HG03039 (cell line): Measurements from ENCODE around the gene CPPED1.

Source experiments
- ATAC-seq: cut with Tn5 transposase; IDR thresholded peaks from one replicate; pipeline ENCODE4 v1.9.1; 2021; ENCODE audit warnings: mild to moderate bottlenecking, moderate library complexity; ENCODE audit not compliant: unreplicated experiment

The CPPED1 gene

DNA sequence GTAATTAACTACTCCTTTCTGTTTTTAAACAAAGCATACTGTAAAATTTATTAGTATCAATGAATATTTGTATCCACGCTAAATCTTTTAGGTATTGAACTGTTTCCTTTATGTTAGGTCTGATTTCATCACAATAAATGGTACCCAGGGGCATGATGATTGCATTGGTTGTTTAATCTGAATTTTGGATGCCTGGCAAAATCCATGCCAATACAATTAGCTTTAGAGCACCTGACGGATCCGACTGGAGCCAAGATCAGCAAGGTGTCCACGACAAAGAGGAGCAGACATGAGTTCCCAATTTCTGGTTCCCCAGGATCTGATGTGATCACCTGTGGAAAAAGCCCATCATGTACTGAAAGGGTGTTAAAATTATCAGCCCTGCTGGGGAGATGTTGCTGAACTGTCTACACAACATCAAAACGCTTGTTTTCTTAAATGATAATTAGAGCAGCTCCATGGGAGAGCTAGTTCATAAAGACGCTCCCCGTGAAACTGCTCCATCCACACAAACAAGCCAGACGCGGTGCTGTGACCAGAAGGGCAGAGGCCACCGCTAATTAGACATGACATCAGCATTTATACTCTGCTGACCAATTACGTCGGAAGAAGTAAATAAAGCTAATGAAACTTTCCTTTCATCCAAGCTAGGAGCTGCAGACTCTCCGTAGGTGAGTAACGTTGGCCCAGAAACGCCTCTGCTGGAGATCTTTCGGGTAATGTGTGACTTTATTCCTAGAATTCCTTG lies 151.7 kb downstream of the CPPED1 start:
- no peak for ATAC-seq

DNA sequence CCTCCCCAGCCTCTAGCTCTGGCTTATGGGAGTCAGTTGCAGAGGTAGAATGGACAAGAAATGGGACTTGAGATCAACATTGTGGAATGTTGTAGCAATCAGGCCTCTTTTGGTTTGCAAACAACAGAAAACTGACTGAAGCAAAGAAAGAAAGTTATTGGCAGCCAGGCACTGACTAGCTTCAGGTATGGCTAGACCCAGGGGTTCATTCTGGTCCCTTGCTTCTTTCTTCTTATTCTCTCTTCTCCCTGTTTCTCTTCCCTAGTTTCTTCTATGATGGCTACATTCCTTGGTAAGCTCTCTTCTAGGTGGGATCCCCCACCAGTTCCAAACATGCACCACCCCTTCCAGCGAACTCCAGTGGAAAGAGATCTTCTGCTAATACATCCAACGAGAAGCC lies 154.3 kb downstream of the CPPED1 start:
- ATAC-seq = no peak

DNA sequence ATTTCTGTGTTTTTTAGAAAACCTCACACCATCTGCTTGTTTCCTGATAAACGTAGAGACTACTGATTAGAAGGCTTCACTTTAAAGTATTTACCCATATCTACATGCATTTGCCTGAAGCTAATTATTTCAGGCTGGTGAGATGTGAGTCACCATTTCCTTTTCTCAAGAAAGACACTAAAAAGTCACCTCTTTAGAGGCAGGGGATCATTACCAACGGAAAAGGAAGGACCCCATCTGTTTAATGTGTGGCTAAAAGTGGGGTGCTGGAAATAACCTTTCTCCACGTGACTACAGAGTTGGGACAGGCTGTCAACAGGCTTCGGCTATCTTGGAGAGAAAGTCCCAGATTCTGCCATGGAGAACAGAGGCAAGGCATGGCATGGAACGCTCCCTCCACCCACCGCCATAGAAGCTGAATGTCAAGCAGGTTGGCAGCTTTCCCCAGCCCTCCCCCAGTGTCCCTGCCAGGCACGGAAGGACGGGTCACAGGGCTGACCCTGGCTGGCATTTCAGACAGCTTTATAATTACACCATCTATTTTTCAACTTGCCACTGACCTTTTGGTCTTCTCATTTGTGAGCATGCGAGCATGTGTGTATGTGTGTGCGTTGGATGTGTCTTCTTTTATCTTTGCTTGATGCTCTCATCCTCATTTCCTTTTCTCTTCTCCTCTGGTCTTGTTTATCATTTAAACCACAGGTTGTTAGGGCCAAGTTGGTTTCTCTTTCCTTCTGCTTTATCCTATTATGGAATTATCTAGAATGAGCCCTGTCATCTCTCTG lies 157.0 kb downstream of the CPPED1 start:
- ATAC-seq = no peak

DNA sequence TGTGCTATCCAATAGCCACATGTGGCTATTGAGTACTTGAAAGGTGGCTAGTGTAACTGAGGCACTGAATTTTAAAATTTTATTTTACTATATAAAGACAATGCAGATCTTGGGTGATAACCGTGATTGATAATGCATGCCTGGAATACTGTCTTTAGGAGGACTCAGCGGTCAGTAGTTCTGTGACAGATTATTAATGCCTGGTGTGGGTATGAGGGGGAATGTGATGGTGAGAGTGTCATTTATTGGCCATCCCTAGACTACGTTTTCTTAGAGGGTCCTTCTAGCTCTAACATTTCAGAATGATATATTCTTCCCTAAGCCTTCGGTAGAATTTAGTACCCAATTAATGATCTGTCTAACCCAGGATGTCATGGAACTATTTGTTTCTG lies 157.6 kb downstream of the CPPED1 start:
- ATAC-seq = no peak

DNA sequence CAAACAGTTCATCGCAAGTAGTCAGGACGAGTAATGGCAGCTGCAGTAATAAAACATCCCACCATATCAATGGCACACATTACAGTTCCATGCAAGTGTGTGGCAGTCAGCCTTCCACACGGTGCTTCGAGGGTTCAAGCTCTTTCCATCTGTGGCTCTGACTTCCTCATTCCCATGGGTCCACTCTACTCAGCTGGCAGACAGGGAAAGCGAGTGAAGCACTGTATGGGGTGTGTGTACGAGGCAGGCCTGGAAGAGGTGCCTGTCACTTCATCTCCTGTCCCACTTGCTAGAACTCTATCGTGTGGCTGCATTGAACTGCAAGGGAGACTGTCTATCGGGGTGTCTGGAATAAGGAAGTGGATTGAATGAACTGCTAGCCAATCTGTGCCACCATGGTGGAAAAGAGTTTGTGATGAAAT lies 160.6 kb downstream of the CPPED1 start:
- ATAC-seq = no peak

DNA sequence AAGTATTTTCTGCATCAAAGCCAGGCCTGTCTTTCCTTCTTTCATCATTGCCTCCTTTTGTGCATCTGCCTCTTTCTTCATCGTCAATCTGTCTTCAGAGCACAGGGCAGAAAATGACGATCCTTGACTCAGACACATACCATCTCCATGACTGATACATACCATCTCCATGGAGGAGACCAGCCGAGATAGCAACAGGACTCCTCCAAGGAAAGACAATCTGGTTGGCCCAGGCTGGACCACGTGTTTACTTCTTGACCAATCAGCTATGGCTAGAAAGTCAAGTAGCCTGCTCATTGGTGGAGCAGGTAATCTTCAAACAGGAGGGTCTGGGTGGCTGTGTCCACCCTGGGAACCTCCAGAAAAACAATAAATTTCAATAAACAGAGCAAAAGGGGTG lies 164.6 kb downstream of the CPPED1 start:
- no peak for ATAC-seq

DNA sequence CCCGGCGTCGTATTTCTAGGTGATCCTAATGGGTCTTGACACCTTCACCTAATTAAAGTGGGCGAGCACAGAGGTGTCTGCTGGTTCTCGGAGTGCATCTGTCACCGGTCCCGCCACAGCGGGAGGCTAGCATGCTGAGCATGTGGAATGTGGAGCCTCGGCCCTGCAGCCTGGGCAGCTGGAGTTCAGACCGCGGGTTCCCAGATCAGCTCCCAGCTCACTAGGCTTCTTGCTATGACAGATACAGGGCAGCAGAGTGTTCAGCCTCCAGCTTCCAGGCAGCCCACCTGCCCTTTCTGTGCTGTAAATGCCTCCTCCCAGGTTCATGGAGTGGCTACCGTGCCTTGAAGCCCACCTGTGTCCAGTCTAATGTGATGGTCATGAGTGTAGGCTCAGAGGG lies 166.7 kb downstream of the CPPED1 start:
- no peak for ATAC-seq

DNA sequence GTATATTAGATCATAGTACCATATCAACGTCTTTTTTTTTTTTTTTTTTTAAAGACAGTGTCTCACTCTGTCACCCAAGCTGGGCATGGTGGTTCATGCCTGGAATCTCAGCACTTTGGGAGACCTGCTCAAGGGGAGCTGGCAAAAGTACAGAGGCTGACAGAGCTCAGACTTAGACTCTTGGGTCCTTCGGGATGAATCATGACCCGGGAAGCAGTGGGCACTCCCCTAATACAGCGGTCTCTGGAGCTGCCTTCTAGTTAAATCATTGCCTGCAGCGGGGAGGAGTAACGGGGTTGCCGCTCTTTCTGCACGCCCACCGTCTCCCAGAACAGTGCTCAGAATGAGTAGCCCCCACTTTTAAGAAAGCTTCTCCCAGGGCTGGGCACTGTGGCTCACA lies 174.4 kb downstream of the CPPED1 start:
- no peak for ATAC-seq

DNA sequence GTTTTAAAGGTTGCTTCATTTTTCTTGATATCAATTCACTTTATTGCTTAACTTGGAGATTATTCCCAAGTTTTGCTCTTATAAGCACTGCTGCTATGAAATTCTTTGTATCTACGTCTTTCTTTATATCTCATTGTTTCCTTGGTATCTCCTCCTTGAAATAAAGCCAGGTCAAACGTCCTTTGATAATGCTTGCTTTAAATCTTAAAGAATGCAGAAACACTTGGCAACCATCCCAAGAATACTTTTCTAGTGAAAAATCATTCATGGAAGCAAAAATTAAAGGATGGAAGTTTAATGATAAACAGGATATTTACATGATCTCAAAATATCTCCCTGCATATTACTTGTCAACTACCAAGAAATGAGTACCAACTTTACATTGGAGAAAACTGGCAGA lies 175.2 kb downstream of the CPPED1 start:
- no peak for ATAC-seq

DNA sequence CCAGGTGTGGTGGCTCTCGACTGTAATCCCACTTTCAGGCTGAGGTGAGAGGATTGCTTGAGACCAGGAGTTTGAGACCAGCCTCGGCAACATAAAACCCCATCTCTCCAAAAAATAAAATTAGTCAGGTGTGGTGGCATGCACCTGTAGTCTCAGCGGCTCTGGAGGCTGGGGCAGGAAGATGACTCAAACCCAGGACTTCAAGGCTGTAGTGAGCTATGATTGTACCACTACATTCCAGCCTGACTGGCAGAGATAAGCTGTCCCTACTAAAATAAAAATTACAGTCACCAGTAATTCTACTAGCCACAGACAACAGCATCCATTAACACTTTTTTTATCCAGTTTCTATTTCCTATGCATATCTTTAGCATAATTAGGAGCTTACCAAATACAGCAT lies 176.3 kb downstream of the CPPED1 start:
- no peak for ATAC-seq

DNA sequence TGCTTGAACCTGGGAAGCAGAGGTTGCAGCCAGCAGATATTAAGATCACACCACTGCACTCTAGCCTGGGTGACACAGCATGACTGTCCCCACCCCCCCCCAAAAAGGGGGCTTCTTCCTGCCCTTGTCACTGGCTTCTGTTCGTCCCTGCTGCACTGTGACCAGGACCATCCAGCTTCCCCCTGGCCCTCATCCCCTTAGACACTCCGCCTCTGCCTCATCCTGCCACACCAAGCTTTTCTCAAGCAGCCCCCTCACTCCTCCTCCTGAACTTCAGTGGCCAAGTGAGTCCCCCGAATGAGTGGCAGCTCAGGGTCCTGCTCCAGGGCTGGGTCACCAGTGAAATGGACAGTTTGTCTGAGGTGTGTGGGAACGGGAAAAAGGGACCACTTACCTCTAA lies 177.3 kb downstream of the CPPED1 start:
- ATAC-seq = no peak

DNA sequence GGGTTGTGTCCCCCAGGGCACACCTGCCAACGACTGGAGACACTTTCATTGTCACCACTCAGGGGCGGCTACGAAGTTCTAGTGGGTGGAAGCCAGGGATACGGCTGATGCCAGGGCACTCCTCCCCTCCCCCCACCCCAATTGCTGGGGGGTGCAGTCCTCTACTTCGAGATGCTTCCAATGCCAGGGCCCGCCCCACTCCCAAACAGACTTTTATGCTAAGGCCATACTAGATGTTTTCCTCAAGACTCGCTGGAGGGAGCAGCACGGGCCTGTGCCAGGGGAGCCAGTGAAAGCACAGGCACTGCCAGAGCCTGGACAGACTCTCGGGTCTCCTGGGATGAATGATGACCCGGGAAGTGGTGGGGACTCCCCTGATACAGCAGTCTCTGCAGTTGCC lies 178.0 kb downstream of the CPPED1 start:
- ATAC-seq = no peak

DNA sequence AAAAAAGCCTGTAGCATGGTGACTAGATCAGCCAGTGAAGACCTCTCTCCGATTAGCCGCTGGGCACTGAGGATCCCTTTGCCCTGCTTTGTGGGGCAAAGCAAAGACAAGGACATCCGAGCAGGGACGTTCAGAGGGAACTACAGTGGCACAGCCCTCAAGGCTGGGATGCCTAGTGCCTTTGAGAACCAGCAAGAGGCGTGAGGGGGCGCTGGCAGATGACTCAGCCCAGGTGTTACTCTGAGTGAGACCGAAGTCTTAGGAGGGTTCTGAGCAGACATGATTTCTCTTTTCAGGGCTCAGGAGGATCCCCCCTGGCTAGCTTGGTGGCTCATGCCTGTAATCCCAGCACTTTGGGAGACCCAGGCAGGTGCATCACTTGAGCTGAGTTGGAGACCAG lies 178.6 kb downstream of the CPPED1 start:
- ATAC-seq = no peak

DNA sequence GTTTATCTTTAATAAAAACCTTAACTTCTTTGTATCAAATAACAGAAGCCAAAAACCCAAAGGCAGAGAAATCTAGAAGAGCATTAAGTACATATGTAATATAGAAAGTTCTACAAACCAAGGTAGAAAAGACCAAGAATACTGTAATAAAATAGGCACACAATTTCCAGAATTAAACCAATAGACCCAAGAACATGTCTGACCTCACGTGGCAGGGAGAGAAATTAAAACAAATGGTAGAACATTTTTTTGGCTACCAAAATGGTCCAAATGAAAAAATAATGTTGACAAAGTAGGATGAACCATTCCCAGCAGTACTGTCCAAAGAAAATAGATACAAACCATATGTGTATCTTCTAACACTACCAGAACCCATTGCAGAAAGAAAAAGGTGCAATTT lies 183.5 kb downstream of the CPPED1 start:
- no peak for ATAC-seq

DNA sequence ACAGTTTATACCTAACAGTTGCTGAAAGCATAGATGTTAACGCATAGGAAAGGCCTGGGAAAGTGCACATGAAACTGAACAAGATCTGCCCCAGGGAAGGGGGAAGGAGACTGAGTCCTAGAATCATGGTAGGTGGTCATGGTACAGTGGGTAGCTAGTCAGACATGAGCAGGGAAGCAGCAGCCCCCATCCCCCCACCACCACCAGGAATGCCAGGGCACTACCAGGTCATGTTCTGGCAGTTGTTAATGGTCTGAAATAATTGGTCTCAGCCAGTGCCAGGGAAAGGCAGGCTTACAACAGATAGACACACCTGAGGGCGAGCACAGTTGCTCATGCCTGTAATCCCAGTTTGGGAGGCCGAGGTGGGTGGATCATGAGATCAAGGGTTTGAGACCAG lies 185.2 kb downstream of the CPPED1 start:
- no peak for ATAC-seq

DNA sequence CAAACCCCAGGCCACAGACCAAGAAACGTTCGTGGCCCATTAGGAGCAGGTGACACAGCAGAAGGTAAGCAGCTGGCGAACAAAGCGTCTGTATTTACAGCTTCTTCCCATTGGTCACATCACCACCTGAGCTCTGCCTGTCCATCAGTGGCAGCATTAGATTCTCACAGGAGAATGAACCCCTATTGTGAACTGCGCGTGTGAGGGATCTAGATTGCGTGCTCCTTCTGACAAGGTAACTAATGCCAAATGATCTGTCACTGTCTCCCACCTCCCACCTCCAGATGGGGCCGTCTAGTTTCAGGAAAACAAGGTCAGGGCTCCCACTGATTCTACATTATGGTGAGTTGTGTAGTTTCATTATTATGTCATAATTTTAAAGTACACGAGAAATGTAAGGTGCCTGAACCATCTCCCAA lies 186.3 kb downstream of the CPPED1 start:
- no peak for ATAC-seq

DNA sequence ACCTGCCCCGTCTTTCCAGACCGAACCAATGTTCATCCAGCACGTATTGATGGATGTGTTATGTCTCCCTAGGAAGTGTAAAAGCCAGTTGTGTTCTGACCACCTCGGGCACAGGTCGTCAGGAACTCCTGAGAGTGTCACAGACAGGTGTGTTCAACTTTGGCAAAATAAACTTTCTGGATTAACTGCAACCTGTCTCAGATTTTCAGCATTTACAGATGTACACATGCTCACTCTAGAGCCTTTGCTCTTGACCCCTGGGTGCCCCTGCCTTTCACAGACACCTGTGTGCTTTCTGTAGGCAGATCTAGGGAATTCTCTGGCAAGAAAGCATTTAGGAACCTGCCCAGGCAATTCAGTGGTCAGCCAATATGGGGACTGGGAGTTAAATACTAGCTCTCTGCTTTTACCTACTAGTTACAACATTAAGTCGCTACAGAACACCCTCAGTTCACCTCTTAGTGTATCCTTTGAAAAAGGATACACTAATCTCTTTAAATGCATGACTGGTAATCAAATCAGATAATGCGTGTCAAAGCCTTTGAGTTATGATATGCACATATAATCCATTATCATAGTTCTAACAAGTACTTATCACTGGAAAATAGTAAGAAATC lies 188.9 kb downstream of the CPPED1 start:
- no peak for ATAC-seq

DNA sequence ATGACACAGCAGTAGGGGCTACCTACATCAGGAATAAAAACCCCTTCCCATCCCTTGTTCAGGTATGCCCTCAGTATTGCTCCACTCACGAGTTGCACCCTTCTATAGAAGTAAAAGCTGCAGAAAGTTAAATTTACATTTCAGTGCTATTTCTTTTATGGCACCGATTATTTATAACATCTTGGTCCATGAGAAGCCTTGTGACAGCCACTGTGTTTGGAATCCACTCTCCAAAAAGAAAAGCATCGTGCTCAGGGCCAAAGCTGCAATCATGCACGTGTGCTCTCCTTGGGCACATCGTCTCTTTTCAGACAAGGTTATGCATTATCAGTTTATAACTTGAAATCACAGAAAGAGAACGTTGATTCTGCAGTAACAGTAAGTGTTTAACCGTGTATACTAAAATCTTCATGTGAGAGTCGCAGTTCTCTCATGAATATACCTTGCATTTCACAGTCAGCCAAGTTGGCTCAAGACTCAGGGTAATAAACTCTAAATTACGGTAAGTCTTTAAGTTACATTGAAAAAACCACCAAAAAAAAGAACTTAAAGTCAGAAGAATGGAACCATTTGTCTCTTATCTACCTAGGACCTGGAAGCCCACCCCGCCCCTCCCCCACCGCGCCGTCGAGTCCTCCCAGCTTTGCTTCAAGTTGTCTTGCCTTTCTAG lies 189.6 kb downstream of the CPPED1 start:
- no peak for ATAC-seq

DNA sequence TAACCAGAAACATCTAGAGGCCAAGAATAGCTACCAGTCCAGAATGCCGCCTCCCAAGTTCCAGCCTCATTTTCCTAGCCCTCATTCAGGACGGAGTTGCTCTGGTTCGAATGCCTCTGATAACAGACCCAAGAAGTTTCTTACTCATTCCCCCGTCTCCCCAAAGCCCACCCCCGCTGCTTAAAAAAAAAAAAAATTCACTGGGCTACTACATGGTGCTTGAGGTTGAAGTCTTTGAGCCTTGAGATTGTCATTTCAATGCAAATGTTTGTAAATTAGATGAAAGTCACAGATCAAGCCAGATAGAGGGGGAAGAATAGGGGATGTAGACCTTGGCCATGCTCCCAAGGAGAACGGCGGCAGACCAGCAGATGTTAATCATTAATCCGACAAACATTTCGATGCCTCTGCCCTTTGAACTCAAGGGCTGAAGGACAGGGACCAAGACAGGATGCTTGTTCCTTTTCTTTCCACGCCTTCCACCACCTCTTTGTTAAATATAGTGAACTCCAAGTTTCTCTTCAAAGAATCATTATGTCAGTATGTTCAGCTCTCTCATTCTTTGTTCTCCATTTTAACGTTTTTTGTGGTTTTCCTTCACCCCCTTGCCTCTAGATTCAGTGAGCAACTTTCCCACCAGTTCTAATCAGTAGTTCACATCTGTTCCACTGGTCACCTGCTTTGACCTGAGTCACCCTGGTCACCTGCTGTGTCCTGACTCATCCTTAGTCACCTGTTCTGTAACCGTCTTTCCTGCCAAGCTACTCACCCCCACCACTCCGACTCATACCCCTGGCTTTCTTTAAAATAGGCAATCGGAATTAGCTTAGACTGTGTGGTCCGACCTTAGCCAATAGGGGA lies 190.3 kb downstream of the CPPED1 start:
- ATAC-seq = no peak

DNA sequence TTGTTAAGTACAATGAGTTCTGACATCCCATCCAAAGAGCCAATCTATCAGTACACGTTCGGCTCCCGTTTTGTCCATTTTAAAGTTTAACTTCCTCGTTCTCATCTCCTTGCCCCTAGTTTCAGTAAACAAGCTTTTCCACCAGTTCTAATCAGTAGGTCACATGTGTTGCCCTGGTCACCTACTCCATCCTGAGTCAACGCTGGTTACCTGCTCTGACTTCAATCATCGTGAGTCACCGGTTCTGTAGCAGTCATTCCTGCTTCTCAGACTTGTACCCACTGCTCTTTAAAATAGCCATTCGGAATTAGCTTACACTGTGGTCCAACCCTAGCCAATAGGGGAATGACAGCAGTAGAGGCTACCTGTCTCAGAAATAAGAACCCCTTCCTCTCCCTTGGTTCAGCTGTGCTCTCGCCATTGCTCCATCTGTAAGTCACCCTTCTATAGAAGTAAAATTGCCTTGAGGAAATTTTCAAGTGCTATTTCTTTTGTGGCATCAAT lies 191.0 kb downstream of the CPPED1 start:
- no peak for ATAC-seq
